T-helper 1 cell (primary cell): ENCODE data around the gene RBCK1.
A peak's percentile ranks its signal among the peaks of the same experiment; 100 is the strongest.

Source experiments
- DNase-seq, 5 donors: peaks; one replicate each; pipeline ENCODE4 v3.0.0-alpha.2; 2012 to 2020
- total RNA-seq, 4 donors: gene quantifications; one replicate each; lab custom pipeline; 2026; lab: John Stamatoyannopoulos, UW

The RBCK1 gene
- 40.0 to 62.1 (median 55.2) reads per million in 4 donors for total RNA-seq

DNA sequence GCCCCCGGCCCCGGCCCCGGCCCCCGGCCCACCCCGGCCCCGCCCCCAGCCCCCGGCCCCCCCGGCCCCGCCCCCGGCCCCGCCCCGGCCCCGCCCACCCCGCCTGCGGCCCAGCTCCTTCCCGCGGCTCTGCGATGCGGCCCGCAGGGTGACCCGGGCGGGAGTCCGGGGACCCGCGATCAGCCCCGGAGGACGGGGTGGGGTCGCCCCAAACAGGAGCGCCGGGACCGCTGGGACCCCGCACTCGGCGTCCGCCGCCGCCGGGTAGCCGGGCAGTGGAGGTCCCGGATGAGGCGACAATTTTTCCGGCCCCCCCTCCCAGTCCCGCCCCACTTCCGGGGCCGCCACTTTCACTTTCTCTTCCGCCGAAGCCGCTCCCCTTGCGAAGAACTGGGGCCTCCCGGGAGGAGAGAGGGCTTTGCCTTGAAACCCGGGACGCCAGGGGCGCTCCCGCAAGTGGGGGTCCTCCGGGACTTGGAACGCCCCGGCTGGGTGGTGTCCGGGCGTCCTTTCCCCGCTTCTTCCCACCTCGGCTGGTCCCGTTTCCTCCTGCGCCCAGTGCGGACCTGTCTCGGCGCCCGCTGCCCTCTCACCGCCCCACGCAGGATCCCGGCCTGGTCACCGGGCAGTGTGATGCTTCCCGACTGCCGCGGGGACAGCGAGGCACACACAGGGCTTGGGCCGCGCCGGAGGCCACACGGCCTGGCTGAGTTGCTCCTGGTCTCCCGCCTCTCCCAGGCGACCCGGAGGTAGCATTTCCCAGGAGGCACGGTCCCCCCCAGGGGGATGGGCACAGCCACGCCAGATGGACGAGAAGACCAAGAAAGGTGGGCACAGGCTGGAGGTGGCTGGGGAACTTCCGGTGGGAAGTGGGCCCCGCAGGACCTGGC is at the start of gene RBCK1:
Gene RBCK1 (plus strand): TSS at position 347 of the 890 bp plus-strand sequence. CDS start 459 bp downstream, at position 806.
- DNase-seq: peak; percentile 78 to 90 (median 85)

DNA sequence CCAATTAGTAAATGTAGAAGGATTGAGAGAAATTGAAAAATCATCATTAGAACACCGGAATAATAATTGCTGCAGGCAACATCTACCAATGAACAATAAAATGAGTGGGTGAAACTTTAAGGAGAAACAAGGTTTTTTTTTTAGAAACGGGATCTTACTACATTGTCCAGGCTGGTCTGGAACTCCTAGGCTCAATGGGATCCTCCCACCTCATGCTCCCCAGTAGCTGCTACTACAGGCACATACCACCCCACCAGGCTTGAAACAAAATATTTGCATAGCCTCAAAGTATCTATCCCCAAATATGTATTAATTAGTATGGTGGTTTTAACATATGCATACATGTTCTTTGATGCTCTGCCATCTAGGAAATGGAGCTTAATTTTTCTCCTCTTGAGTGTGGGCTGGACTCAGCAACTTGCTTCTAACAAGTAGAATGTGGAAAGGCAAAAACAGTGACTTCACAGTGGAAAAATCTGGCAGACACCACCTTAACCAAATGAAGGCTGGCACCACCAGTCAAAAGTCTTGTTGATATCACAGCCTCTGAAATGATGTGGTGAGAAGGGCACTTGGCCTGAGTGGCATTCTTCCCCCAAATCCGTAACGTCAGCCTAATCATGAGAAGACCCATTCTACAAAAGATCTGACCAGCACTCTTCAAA is 49.1 kb upstream of the RBCK1 start:
- no peak for DNase-seq

- no peak for DNase-seq
Measured at GRCh38 chr20:361561-361960, 46.5 kb upstream of the RBCK1 start.

- peak in 1 of 5 donors; percentile 84 for DNase-seq
Measured at GRCh38 chr20:362271-363254, 45.5 kb upstream of the RBCK1 start.

GRCh38 chr20:363319-364078 is 44.6 kb upstream of the RBCK1 start:
- DNase-seq: no peak

DNA sequence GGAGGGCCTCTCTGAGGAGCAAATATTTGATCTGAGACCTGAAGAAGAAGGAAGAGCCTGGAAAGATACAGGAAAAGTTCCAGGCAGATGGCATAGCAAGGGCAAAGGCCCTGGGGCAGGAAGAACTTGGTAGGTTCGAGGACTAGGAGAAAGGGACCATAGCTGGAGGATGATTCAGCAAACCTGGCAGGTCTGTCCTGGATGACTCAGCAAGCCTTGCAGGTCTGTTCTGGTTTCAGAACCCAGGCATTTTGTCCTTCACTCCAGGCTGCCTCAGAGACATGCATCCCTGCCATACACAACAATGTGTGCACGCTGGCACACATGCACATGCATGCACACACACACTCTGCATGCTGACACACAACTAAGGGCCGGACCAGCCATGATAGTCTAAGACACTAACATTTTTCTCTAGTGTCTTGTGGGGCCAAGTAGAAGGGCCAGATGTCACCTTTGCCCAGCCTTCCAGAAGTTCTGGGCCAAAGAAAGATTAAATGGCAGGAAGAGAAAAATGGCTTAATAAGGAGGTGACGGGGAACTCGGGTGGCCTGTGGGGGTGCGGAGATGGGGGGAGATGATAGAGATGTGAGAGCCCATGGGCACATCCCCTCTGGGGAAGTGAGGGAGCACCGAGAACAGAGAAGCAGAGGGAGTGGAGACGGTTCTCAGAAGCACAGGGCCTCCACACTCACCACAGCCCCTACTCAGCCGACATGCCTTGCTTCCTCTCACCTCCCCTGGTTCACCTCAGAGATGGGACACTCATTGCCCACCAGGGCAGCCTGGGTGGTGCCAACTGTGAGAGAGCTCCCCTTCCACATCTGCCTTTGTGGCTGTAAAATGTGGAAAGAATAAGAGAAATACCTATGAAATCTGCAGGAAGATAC is 42.9 kb upstream of the RBCK1 start:
- DNase-seq: peak in 1 of 5 donors; percentile 55

DNA sequence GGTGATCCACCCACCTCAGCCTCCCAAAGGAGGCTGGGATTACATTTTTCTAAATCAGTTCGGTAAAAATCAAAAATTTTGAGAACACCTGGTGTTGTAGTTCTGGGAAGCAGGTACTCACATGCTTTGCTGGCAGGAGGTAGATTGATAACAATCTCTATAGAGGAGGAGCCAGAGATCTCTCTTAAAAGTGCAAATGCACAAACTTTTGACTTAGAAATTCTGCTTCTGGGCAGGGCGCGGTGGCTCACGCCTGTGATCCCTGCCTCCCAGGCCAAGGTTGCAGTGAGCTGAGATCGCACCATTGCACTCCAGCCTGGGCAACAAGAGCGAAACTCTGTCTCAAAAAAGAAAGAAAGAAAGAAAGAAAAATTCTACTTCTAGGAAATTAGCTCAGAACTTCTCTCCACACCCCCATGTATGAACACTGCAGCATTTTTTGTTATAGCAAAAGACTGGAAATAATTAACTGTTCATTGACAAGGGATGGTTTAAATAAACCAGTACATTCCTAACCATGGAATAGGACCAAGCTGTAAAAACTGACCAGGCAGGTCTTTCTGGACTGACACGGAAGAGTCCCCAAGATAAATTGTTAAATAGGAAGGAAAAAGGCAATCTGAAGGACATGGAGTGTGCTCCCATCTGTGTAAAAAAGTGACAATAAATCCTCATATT is 41.9 kb upstream of the RBCK1 start:
- peak in 1 of 5 donors; percentile 53 for DNase-seq

- no peak for DNase-seq
Measured at GRCh38 chr20:366719-367485, 41.2 kb upstream of the RBCK1 start.

DNA sequence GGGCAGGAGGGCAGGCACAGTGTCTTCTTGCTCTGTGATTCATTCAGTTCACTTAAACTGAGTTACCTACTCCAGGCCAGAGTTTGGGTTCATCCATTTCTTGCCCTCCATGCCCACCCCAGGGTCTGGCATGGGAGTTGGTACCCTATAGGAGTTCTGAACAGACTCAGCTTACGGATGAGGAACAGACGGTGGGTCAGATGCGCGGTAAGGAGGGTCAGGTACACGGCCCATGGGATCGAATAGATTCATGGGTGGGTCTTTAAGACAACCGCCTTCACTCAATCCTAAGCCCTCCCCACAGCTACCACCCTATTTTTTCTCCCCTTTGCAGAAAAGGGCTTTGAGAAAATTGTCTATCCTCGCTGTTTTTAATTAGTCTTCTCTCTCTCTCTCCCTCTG is 40.6 kb upstream of the RBCK1 start:
- no peak for DNase-seq

DNA sequence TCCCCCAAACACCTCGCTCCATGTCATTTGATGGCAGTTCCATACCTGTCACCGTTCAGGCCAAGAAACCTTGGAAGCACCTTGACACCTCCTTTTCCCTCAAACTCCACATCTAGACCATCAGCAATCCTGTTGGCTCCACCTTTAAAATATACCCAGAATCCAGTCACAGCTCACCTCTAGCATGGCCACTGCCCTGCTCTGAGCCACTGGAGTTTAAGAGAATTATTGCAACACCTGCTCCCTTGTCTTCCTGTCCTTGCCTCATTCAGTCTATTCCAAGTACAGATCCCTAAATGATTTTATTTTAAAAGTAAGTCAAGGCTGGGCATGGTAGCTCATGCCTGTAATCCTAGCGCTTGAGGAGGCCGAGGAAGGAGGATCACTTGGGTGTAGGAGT is 39.2 kb upstream of the RBCK1 start:
- no peak for DNase-seq

DNA sequence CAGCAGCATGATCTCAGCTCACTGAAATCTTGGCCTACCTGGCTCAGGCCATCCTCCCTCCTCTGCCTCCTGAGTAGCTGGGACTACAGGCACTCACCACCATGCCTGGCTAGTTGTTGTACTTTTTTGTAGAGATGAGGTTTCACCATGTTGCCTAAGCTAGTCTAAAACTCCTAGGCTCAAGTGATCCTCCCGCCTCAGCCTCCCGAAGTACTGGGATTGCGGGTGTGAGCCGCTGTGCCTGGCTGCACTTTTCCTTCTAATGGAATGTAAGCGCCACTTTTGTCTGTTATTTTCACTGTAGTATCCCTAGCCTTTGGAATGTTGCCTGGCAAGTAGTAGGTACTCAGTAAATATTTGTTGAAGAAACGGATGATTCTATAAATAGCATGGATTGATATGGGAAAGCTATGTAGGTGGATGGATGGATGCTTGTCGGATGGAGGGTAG is 37.9 kb upstream of the RBCK1 start:
- no peak for DNase-seq

DNA sequence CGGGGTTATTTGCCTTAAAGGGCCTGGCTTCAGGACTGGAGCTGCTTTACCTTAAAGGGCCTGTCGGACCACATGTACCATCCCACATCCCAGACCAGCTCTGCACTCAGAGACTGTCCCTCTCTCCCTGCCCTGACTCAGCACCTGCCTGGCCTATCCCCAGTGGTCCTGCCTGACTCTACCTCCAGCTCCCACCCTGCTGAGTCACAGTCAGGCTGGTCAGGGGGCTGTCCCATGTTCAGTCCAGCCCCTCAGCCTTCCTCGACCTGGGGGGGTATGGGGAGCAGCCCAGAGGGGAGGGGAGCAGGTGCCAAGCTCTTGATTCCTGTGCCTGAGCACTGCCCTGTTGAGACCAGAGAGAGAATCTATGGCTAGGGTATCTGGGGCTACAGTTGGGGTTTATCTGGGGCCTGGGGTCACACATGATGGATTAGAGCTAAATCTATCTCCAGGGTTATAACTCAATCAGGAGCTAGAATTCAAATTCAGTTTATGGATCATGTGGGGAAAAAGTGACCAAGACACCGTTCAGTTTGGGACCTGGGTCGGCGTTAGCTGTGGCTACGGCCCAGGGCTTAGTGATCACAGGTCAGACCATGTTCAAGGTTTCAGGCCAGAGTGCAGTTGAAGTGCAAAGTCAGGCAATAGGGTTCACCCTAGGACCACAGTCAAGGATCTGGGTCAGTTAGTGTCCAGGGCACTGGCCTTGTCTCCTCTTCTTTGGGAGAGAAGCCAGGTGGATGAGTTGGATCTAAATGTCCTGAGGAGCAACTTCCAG is 36.9 kb upstream of the RBCK1 start:
- no peak for DNase-seq

DNA sequence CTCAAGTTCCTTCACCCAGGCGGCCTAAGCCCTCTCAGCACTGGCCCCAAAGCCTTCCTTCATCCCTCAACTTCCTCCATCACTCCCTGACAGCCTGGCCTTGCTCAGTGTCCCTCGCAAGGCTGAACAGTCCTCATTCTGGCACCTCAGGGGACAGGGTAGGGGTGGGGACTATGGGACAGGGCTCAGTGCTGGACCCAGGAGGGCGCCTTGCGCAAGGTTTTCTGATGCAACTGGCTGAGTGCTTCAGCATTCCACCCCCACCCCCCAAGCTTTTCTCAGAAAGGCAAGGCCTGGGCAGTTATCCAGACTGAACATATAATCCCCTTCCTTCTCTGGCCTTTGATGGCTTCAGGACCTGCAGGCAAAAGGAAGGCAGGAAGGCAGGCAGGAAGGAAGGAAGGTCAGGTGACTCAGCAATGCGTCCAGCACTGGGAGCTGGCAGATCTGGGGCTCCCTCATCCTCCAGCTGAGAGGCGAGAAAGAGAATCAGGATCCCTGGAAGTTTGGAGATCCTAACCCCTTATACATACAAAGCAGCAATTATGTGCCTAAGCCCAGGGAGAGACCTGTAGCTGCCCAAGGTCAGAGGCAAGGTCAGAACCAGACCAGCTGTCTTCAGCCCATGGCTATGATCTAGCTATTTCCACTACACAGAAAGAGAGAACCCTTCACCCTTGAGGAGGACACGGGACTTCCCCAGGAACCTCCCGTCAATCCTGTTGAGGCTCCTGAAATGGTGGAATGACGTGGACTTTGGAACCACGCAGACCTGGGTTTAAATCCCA is 36.1 kb upstream of the RBCK1 start:
- peak in 1 of 5 donors; percentile 35 for DNase-seq

GRCh38 chr20:372543-373082 is 35.5 kb upstream of the RBCK1 start:
- peak in 1 of 5 donors; percentile 25 for DNase-seq

- DNase-seq: no peak
Measured at GRCh38 chr20:373171-373890, 34.8 kb upstream of the RBCK1 start.

- no peak for DNase-seq
Measured at GRCh38 chr20:375265-375889, 32.7 kb upstream of the RBCK1 start.
